Keratinocyte (primary cell): ENCODE measurements around the gene ZDHHC22. TPM values are rescaled to one million over a fixed set of nuclear protein-coding genes. Genes with fewer than 3 reads are reported as not detected.

ENCODE experiments used
- DNase-seq: peaks from one replicate; pipeline ENCODE4 v3.0.0-alpha.2; 2011; ENCODE audit warnings: low read depth, missing footprints, low spot score
- FAIRE-seq: peaks from 2 replicates; lab custom pipeline; 2011; peaks lifted over from hg19 to GRCh38; lab: Jason Lieb, UNC
- H2AFZ ChIP-seq: 2 replicates; pipeline ENCODE4 v1.6.0; 2012; ENCODE audit warnings: low read length, control low read depth, inconsistent platforms; ENCODE audit not compliant: control insufficient read depth
- H3K27ac ChIP-seq: 2 replicates; pipeline ENCODE4 v1.5.1; 2011; ENCODE audit warnings: low read length; ENCODE audit not compliant: control insufficient read depth, insufficient read depth
- H3K27me3 ChIP-seq: 3 replicates; pipeline ENCODE4 v1.6.0; 2011; ENCODE audit warnings: low read length; ENCODE audit not compliant: control insufficient read depth, insufficient read depth; ENCODE audit errors: extremely low read depth
- H3K36me3 ChIP-seq, 2 experiments: 2 replicates in 1 of 2; 3 replicates in 1 of 2; pipeline ENCODE4 v1.5.1; 2011; ENCODE audit warnings: low read length in 2 of 2, mild to moderate bottlenecking in 1 of 2; ENCODE audit not compliant: control insufficient read depth in 2 of 2, insufficient read depth in 2 of 2; ENCODE audit errors: extremely low read depth in 1 of 2
- H3K4me1 ChIP-seq: 3 replicates; pipeline ENCODE4 v1.5.1; 2011; ENCODE audit warnings: low read length; ENCODE audit not compliant: control insufficient read depth, insufficient read depth; ENCODE audit errors: extremely low read depth
- H3K4me2 ChIP-seq: 3 replicates; pipeline ENCODE4 v1.6.0; 2011; ENCODE audit warnings: low read depth, low read length; ENCODE audit not compliant: control insufficient read depth, insufficient read depth; ENCODE audit errors: extremely low read depth
- H3K4me3 ChIP-seq, 3 experiments: fragments of 200-600 bp in 1 of 3; sonication (generic) in 1 of 3; 2 replicates in 2 of 3; 3 replicates in 1 of 3; pipeline ENCODE4 v1.5.1; 2011 to 2016; ENCODE audit warnings: low read length in 3 of 3, mild to moderate bottlenecking in 3 of 3, control low read depth in 2 of 3, inconsistent platforms in 1 of 3, low read depth in 1 of 3, mixed read lengths in 1 of 3, mixed run types in 1 of 3, moderate library complexity in 1 of 3; ENCODE audit not compliant: control insufficient read depth in 2 of 3, insufficient read depth in 2 of 3; ENCODE audit errors: extremely low read depth in 1 of 3
- H3K79me2 ChIP-seq: 2 replicates; pipeline ENCODE4 v1.6.0; 2012; ENCODE audit warnings: low read length; ENCODE audit not compliant: control insufficient read depth, insufficient read depth
- H3K9ac ChIP-seq: 3 replicates; pipeline ENCODE4 v1.6.0; 2011; ENCODE audit warnings: low read length; ENCODE audit not compliant: control insufficient read depth, insufficient read depth; ENCODE audit errors: extremely low read depth
- H3K9me1 ChIP-seq: 3 replicates; pipeline ENCODE4 v1.6.0; 2011; ENCODE audit warnings: low read length; ENCODE audit not compliant: control insufficient read depth, insufficient read depth; ENCODE audit errors: extremely low read depth
- H3K9me3 ChIP-seq: 2 replicates; pipeline ENCODE4 v1.5.1; 2012; ENCODE audit warnings: low read depth, low read length; ENCODE audit not compliant: control insufficient read depth
- H4K20me1 ChIP-seq: 3 replicates; pipeline ENCODE4 v1.6.0; 2011; ENCODE audit warnings: low read length; ENCODE audit not compliant: control insufficient read depth, insufficient read depth; ENCODE audit errors: extremely low read depth
- EZH2 ChIP-seq: IDR thresholded peaks from one replicate; pipeline ENCODE4 v1.6.1; 2012; ENCODE audit warnings: inconsistent platforms, mild to moderate bottlenecking, low read length, moderate library complexity
- dilution Hi-C: fragments of 300-500 bp; cut with MboI; formaldehyde crosslinking; loops from one replicate; pipeline ENCODE4 v1.7.0; 2020; ENCODE audit warnings: low sequenced_read_pairs; ENCODE audit not compliant: extremely low pct_ligation_motif_present
- polyA plus RNA-seq, 5 experiments: library from polyadenylated mRNA; depleted of rRNA in 3 of 5; stranded (reverse) in 3 of 5; stranded (forward) in 1 of 5; unstranded in 1 of 5; fragments of >200 nt; gene quantifications; 1 replicate in 1 of 5; 2 replicates in 3 of 5; 3 replicates in 1 of 5; pipeline versions ENCODE4 v1.2.1 to v1.2.3, GENCODE V29; 2011 to 2012; ENCODE audit warnings: missing spikeins in 2 of 5, low read depth in 1 of 5, low replicate concordance in 1 of 5
- TF ChIP-seq, protein P1 (sequence below), 3 experiments: IDR thresholded peaks in 1 of 3; conservative IDR thresholded peaks in 1 of 3; optimal IDR thresholded peaks in 1 of 3; 2 replicates in 2 of 3; 3 replicates in 1 of 3; pipeline versions ENCODE3 to v1.5.1; 2011; ENCODE audit warnings: low read length in 3 of 3, mild to moderate bottlenecking in 3 of 3, moderate library complexity in 2 of 3, control low read depth in 1 of 3, inconsistent platforms in 1 of 3; ENCODE audit not compliant: insufficient read depth in 2 of 3; ENCODE audit errors: extremely low read depth in 1 of 3

ZDHHC22 gene
- polyA plus RNA-seq, 1 donor (not counting 4 experiments of a cell fraction or from before 2014, with no cell fraction given): not detected

DNA sequence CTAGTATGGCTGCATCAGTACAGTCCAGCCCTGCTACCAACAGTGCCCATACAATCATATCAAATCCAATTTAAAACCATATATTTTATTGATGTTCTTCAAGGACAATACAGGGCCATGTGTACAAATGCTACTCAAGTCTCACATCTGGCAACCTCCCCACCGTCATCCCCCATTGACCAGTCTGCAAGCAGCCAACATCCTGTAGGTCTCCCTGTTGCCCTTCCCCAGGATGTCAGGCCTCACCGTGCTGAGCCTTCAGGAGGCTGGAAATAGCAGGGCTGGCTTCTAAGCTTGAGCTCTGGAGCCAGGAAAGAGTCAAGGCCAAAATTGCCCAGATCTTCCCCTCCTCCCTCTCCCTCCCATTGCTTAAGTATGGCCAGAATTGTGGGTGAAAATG is 10.4 kb downstream of the ZDHHC22 start:
- dilution Hi-C loops: no loop called here
- TF ChIP-seq, protein P1, sequence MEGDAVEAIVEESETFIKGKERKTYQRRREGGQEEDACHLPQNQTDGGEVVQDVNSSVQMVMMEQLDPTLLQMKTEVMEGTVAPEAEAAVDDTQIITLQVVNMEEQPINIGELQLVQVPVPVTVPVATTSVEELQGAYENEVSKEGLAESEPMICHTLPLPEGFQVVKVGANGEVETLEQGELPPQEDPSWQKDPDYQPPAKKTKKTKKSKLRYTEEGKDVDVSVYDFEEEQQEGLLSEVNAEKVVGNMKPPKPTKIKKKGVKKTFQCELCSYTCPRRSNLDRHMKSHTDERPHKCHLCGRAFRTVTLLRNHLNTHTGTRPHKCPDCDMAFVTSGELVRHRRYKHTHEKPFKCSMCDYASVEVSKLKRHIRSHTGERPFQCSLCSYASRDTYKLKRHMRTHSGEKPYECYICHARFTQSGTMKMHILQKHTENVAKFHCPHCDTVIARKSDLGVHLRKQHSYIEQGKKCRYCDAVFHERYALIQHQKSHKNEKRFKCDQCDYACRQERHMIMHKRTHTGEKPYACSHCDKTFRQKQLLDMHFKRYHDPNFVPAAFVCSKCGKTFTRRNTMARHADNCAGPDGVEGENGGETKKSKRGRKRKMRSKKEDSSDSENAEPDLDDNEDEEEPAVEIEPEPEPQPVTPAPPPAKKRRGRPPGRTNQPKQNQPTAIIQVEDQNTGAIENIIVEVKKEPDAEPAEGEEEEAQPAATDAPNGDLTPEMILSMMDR (optimal IDR thresholded peaks at IDR 0.05 in 1 of 3, IDR thresholded peaks at IDR 0.05 in 1 of 3, conservative IDR thresholded peaks at IDR 0.05 in 1 of 3; ENCODE audit: extremely low read depth in 1 of 3, insufficient read depth in 2 of 3, low read length in 3 of 3): no peak
- TF ChIP-seq EZH2: no peak
- Histone ChIP-seq H3K79me2 (no peaks in the 10 kb centered on the region), H3K4me1 (peaks cover 6% of the 10 kb centered on the region), H3K27ac (no peak overlapping the region), H2AFZ (no peak overlapping the region), H3K4me3 (no peak overlapping the region), H3K9ac (no peak overlapping the region), H3K9me3 (no peaks in the 10 kb centered on the region), H3K27me3 (peaks cover 32% of the 10 kb centered on the region), H3K4me2 (no peak overlapping the region), H3K36me3 (no peaks in the 10 kb centered on the region), H4K20me1 (no peaks in the 10 kb centered on the region), H3K9me1 (no peaks in the 10 kb centered on the region)
- FAIRE-seq: no peak
- DNase-seq: no peak

DNA sequence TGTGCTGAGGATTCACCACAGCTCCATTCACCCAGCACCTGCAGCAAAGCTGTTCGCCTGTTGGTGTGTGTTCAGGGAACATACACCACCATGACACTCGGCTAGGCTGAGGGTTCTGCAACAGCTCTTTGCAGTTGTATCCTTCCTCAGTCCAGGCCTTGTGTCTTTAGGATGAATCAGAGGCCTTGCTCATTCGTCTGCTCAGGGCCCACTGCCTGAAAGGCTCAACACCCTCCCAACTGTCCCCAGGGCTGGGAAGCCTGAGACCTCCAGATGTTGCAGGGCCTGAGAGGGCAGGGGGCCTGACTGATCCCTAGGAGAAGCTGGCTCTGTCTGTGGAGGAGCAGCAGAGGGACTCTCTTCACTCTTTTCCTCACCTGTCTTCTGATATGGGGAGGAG is 11.2 kb downstream of the ZDHHC22 start:
- Histone ChIP-seq H2AFZ (no peak overlapping the region), H3K9ac (no peak overlapping the region), H3K9me1 (no peaks in the 10 kb centered on the region), H3K36me3 (no peaks in the 10 kb centered on the region), H3K27ac (no peak overlapping the region), H3K27me3 (peaks cover 37% of the 10 kb centered on the region), H3K4me2 (no peak overlapping the region), H4K20me1 (no peaks in the 10 kb centered on the region), H3K79me2 (no peaks in the 10 kb centered on the region), H3K9me3 (no peaks in the 10 kb centered on the region), H3K4me3 (no peak overlapping the region), H3K4me1 (peaks cover 6% of the 10 kb centered on the region)
- FAIRE-seq (no peak), DNase-seq (no peak)
- TF ChIP-seq, protein P1 (optimal IDR thresholded peaks at IDR 0.05 in 1 of 3, IDR thresholded peaks at IDR 0.05 in 1 of 3, conservative IDR thresholded peaks at IDR 0.05 in 1 of 3; ENCODE audit: extremely low read depth in 1 of 3, insufficient read depth in 2 of 3, low read length in 3 of 3): no peak
- TF ChIP-seq EZH2: no peak
- dilution Hi-C loops: no loop called here
